Fibroblast of mammary gland (primary cell): ENCODE data around the gene CDH10.

Experiments
- DNase-seq: peaks from one replicate; pipeline ENCODE4 v3.0.0-alpha.2; 2010; ENCODE audit warnings: low read depth
- H3K4me3 ChIP-seq: 2 replicates; pipeline ENCODE4 v1.5.1; 2011; ENCODE audit warnings: low read depth, mild to moderate bottlenecking, low read length, moderate library complexity; ENCODE audit not compliant: control insufficient read depth
- CTCF ChIP-seq: conservative IDR thresholded peaks from 2 replicates; pipeline ENCODE4 v1.5.1; 2011; ENCODE audit warnings: low read depth, low read length, inconsistent platforms; ENCODE audit not compliant: control insufficient read depth, insufficient read depth

CDH10 gene

DNA sequence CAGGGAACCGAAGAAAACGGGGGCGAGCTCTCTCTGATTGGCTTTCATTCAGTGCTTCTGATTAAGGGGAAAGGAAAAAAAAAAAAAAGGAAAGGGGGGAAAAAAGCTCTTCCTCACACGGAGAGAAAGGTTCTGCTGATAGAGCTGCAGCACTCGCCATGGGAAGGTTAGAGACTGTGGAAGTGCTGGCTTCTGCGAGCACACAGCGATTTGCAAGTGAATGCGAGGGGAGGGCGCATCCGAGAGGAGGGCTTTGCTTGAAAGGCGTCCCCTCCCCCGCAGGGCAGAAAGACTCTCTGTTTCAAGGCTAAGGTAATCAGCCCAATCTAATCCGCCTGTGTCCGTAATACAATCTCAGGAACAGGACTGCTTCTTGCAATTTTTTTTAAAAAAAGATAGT is at the start of gene CDH10:
TSS of gene CDH10 (minus strand) at position 218 of the 400 bp plus-strand sequence. CDS start 51,488 bp downstream, outside the sequence.
- DNase-seq, result no peak
- no peak for TF ChIP-seq CTCF
- no peak within 1 kb of the TSS for H3K4me3 ChIP-seq

DNA sequence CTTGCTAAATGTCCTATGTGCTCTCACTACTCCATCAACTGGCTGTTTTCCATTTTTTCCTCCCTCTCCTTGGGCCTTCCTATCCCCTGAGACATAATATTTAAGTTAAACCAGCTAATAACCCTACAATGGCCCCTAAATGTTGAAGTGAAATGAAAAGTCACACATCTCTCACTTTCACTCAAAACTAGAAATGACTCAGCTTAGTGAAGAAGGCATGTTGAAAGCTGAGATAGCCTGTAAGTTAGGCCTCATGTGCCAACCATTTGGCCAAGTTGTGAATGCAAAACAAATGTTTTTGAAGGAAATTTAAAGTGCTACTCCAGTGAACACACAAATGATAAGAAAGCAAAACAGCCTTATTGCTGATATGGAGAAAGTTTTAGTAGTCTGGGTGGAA is 48.8 kb upstream of the CDH10 start:
- H3K4me3 ChIP-seq, result no peak overlapping the region
- DNase-seq, result no peak
- no peak for TF ChIP-seq CTCF

GRCh38 chr5:24691074-24691473 is 46.3 kb upstream of the CDH10 start:
- no peak for TF ChIP-seq CTCF
- DNase-seq, result no peak
- no peak overlapping the region for H3K4me3 ChIP-seq

DNA sequence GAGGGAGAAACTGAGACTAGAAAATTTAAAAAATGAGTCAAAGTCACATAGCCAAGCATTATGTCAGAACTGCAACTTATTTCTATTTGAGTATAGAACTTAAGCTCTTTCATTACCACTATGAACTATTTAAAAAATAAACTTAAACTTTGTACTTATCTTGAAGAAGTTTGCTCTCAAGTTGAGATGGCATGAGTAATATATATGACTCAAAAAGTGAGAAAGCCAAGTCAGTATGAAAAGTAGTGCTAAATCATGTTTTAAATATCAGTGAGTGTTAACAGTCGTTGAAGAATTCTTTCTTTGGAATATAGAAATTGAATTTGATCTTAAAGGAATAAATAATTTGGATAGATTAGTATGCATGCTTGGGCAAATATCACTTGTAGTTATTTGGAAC is 36.3 kb upstream of the CDH10 start:
- no peak for DNase-seq
- TF ChIP-seq CTCF, result no peak
- H3K4me3 ChIP-seq, result no peak overlapping the region

GRCh38 chr5:24668050-24668449 is 23.3 kb upstream of the CDH10 start:
- DNase-seq, result no peak
- no peak for TF ChIP-seq CTCF
- H3K4me3 ChIP-seq, result no peak overlapping the region

DNA sequence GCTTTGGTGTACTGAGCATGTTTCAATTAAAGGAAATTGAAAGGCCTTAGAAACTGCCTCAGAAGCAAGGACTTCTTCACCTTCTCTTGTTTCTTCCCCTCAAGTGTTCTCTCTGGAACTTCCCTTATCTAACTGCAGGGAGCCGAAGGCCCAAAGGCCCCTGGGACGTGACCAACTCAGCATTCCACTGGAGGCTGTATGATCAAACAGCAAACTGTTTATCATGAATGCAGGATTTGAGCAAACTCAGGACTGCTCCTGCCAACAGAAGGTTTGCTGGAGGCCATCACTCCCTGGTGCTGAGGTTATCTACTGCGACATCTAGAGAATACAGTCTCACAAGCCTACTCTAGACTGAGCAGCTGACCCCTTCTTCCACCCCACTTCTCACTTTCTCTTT is 4.8 kb upstream of the CDH10 start:
- DNase-seq, result no peak
- no peak for TF ChIP-seq CTCF
- no peak overlapping the region for H3K4me3 ChIP-seq

GRCh38 chr5:24646915-24647314 is 2.1 kb upstream of the CDH10 start:
- H3K4me3 ChIP-seq, result no peak overlapping the region
- no peak for DNase-seq
- TF ChIP-seq CTCF, result no peak
